Esophagus muscularis mucosa (tissue), 4 donors: ENCODE data around the gene KIRREL3. TPM values are rescaled to one million over a fixed set of nuclear protein-coding genes. Genes with fewer than 3 reads are reported as not detected.

Experiments used
- DNase-seq: peaks from one replicate; pipeline ENCODE4 v3.0.0-alpha.2; 2017; ENCODE audit errors: extremely low spot score
- H3K27ac ChIP-seq, 4 donors: fragments of 200-600 bp; sonication (generic); replicated peaks in 1 of 4; 1 replicate in 3 of 4; 2 replicates in 1 of 4; pipeline ENCODE4 v1.5.1; 2016 to 2019; ENCODE audit warnings: mild to moderate bottlenecking in 1 of 4
- H3K27me3 ChIP-seq, 4 donors: fragments of 200-600 bp; sonication (generic); one replicate each; pipeline versions ENCODE4 v1.5.1 to v1.6.0; 2016 to 2019
- H3K36me3 ChIP-seq, 4 donors: fragments of 200-600 bp; sonication (generic); one replicate each; pipeline ENCODE4 v1.5.1; 2016 to 2019
- H3K4me1 ChIP-seq, 4 donors: fragments of 200-600 bp; sonication (generic); one replicate each; pipeline ENCODE4 v1.5.1; 2016 to 2019
- H3K4me3 ChIP-seq, 4 donors: fragments of 200-600 bp; sonication (generic); 1 replicate in 2 of 4; 2 replicates in 2 of 4; pipeline ENCODE4 v1.5.1; 2016 to 2019; ENCODE audit warnings: mild to moderate bottlenecking in 4 of 4, moderate library complexity in 1 of 4
- H3K9me3 ChIP-seq, 4 donors: fragments of 200-600 bp; sonication (generic); 1 replicate in 3 of 4; 2 replicates in 1 of 4; pipeline ENCODE4 v1.5.1; 2016 to 2019
- CTCF ChIP-seq, 3 experiments: fragments of 200-600 bp in 2 of 3; fragments of 450-650 bp in 1 of 3; sonication (generic) in 2 of 3; IDR thresholded peaks; one replicate each; pipeline ENCODE4 v1.5.1; 2017 to 2019; ENCODE audit warnings: antibody characterized with exemption in 3 of 3, mild to moderate bottlenecking in 2 of 3, moderate library complexity in 1 of 3
- EP300 ChIP-seq: sonication (generic); formaldehyde crosslinking; IDR thresholded peaks from one replicate; pipeline ENCODE4 v1.6.1; 2017; ENCODE audit warnings: antibody characterized with exemption
- POLR2A ChIP-seq: fragments of 450-650 bp; IDR thresholded peaks from one replicate; pipeline ENCODE4 v1.6.1; 2017; ENCODE audit warnings: antibody characterized with exemption, moderate library complexity, mild to moderate bottlenecking, low read depth
- POLR2AphosphoS5 ChIP-seq, 2 donors: sonication (generic); formaldehyde crosslinking; IDR thresholded peaks; one replicate each; pipeline ENCODE4 v1.6.1; 2017; ENCODE audit warnings: antibody characterized with exemption in 2 of 2
- WGBS: methylation state at CpG from one replicate; pipeline ENCODE4 v1.1.5; 2018; 5-methylcytosine and 5-hydroxymethylcytosine counted together
- intact Hi-C: fragments of 100-400 bp; cut with DNase I; formaldehyde crosslinking; loops from one replicate; pipeline ENCODE4 v1.15.1; 2023
- total RNA-seq, 4 donors: library from RNA; depleted of rRNA; stranded (reverse); fragments of >200 nt; gene quantifications; one replicate each; pipeline versions ENCODE4 v1.1.0 to v1.2.1, GENCODE V29; 2016

KIRREL3 gene
- total RNA-seq, 4 donors from 2014 or later: 1.7 to 6.5 (median 3.1) TPM

DNA sequence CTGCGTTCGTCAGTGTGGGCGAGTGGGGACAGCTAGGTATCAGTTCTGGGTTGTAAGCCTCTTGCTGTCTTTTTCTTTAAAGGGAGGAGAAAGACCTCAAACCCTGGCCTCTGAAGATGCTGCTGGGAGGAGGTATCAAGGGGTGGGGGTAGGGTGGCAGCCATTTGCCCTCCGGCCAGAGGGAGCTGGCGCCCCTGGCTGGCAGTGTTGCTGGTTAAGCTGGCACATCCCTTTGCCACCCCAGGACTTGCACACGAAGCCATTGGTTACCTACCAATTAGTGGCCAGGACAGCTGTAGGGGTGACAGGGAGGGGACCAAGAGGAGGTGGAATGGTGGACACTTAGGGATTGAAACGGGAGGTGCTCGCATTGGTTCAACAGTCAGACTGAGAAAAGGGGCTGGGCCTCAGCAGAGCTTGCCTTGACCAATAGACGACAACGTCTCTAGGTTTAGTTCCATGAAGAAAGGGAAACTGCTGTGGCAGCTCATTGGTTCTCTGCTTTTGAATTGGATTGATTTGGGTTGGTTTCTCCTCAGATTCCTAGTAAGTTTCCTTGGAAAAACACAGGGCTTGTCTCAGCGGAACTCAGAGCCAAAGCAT is 567.2 kb downstream of the KIRREL3 start:
- intact Hi-C loops: no loop called here
- Histone ChIP-seq H3K4me1 (peaks cover 24 to 37% (median 33%) of the 10 kb centered on the region in 4 donors), H3K9me3 (no peaks in the 10 kb centered on the region), H3K27me3 (no peaks in the 10 kb centered on the region), H3K27ac (peak overlapping the region; percentile 4 to 63 (median 18)), H3K4me3 (no peak overlapping the region), H3K36me3 (no peaks in the 10 kb centered on the region)
- no peak for TF ChIP-seq EP300
- 91% methylated on average over 11 of the region's 11 CpGs for WGBS
- DNase-seq: no peak

GRCh38 chr11:126432525-126432924 is 568.0 kb downstream of the KIRREL3 start:
- no peak for DNase-seq
- H3K4me1 ChIP-seq: peaks cover 24 to 39% (median 33%) of the 10 kb centered on the region in 4 donors
- intact Hi-C loops: no loop called here
- TF ChIP-seq POLR2AphosphoS5 (IDR thresholded peaks at IDR 0.05): no peak
- WGBS: 91% methylated on average over 5 of the region's 6 CpGs
- H3K9me3 ChIP-seq: no peaks in the 10 kb centered on the region
- H3K4me3 ChIP-seq: no peak overlapping the region
- no peaks in the 10 kb centered on the region for H3K36me3 ChIP-seq
- H3K27ac ChIP-seq: peak overlapping the region; percentile 63 to 80 (median 70)
- no peaks in the 10 kb centered on the region for H3K27me3 ChIP-seq

GRCh38 chr11:126432065-126432461 is 568.5 kb downstream of the KIRREL3 start:
- WGBS: 91% methylated on average over 3 of the region's 3 CpGs
- Histone ChIP-seq H3K27me3 (no peaks in the 10 kb centered on the region), H3K4me3 (no peak overlapping the region), H3K4me1 (peaks cover 24 to 43% (median 34%) of the 10 kb centered on the region in 4 donors), H3K9me3 (no peaks in the 10 kb centered on the region), H3K27ac (peak overlapping the region; percentile 63 to 80 (median 70)), H3K36me3 (no peaks in the 10 kb centered on the region)
- intact Hi-C loops: no loop called here
- no peak for DNase-seq
- no peak for TF ChIP-seq EP300
- TF ChIP-seq CTCF (IDR thresholded peaks at IDR 0.05): no peak
- no peak for TF ChIP-seq POLR2AphosphoS5 (IDR thresholded peaks at IDR 0.05)
- TF ChIP-seq POLR2A: no peak

GRCh38 chr11:126431401-126432064 is 569.0 kb downstream of the KIRREL3 start:
- intact Hi-C loops: no loop called here
- no peak overlapping the region for H3K4me3 ChIP-seq
- H3K9me3 ChIP-seq: no peaks in the 10 kb centered on the region
- H3K4me1 ChIP-seq: peaks cover 28 to 43% (median 35%) of the 10 kb centered on the region in 4 donors
- DNase-seq: peak; percentile 94
- TF ChIP-seq POLR2AphosphoS5 (IDR thresholded peaks at IDR 0.05) (no peak), POLR2A (no peak), EP300 (no peak), CTCF (IDR thresholded peaks at IDR 0.05) (no peak)
- H3K27ac ChIP-seq: peak overlapping the region; percentile 63 to 80 (median 70)
- H3K36me3 ChIP-seq: no peaks in the 10 kb centered on the region
- H3K27me3 ChIP-seq: no peaks in the 10 kb centered on the region
- 83% methylated on average over 19 of the region's 23 CpGs for WGBS

DNA sequence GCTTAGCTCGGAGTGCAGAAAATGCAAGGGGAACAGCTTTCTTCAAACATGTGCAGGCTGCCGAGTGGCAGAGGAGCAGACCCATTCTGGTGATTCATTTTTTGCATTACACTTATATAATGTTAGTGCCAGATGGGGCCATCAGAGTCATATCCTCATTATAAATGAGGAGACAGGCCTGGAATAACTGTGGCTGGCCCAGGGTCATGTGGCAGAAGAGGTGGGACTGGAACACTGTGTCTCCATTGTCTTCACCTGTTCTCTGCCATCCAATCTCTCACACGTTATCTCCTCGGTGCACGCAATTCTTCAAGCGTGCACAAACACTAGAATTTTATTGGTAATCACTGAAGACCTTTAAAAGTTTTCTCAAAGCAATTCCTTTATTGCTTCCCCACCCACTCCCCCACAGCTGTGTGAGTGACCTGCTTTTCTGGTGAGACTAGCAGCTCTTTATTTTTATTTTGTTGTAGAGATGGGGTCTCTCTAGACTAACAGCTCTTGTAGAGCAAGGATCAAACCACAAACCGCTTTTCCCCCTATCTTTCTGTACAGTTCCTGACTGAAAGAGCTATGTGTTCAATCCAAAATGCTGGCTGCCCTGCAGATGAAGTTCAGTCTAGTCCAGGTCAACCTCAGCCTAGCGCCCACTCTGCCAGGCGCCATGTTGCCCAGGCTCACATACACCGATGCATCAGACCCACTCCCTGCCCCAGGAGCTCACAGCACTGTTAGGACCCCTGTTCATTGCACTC is 569.8 kb downstream of the KIRREL3 start:
- H3K9me3 ChIP-seq: no peaks in the 10 kb centered on the region
- H3K27ac ChIP-seq: peak overlapping the region; percentile 63 to 80 (median 70)
- H3K4me1 ChIP-seq: peaks cover 28 to 43% (median 35%) of the 10 kb centered on the region in 4 donors
- H3K36me3 ChIP-seq: no peaks in the 10 kb centered on the region
- no peak for DNase-seq
- H3K4me3 ChIP-seq: no peak overlapping the region
- TF ChIP-seq POLR2AphosphoS5 (IDR thresholded peaks at IDR 0.05): no peak
- no peak for TF ChIP-seq EP300
- TF ChIP-seq POLR2A: no peak
- TF ChIP-seq CTCF (IDR thresholded peaks at IDR 0.05): no peak
- WGBS: 90% methylated on average over 10 of the region's 10 CpGs
- no peaks in the 10 kb centered on the region for H3K27me3 ChIP-seq
- intact Hi-C loops: no loop called here
